ENCODE measurements around the gene LRCH1. TPM values are rescaled to one million over a fixed set of nuclear protein-coding genes. Genes with fewer than 3 reads are reported as not detected.

LRCH1 gene
- total and polyA plus RNA-seq, 11 donors, result 4.5 to 20.1 (median 12.5) TPM

GRCh38 chr13:46642254-46642653 is 89.3 kb downstream of the LRCH1 start:
- H3K27me3 ChIP-seq, result no peaks in the 10 kb centered on the region
- intact Hi-C loops (cut with DNase I), result loop anchor here in 2 of 10 donors (5.0 to 10.0 kb wide), 2 partner anchors 35 to 87 kb away; partner anchors contain the start of gene LRCH1 (in 1 of the 2)
- H3K9me3 ChIP-seq, result no peaks in the 10 kb centered on the region
- H3K27ac ChIP-seq, result peak overlapping the region; percentile 0 to 79 (median 60)
- TF ChIP-seq CTCF (IDR thresholded peaks at IDR 0.05) (no peak), POLR2A (IDR thresholded peaks at IDR 0.05) (no peak)
- DNase-seq (no peak), ATAC-seq (peak in 1 of 4 donors; percentile 19)
- H3K4me1 ChIP-seq, result peaks cover 12 to 85% (median 64%) of the 10 kb centered on the region in 12 donors
- peak overlapping the region in 3 of 12 donors; percentile 13 to 34 (median 22) for H3K4me3 ChIP-seq
- no peaks in the 10 kb centered on the region for H3K36me3 ChIP-seq
- WGBS, 4 donors, result 70 to 85% (median 73%) methylated on average over 4 of the region's 4 CpGs

GRCh38 chr13:46643165-46643777 is 90.3 kb downstream of the LRCH1 start:
- no peaks in the 10 kb centered on the region for H3K9me3 ChIP-seq
- no peak overlapping the region for H3K4me3 ChIP-seq
- TF ChIP-seq POLR2A (IDR thresholded peaks at IDR 0.05), result no peak
- no peak for TF ChIP-seq CTCF (IDR thresholded peaks at IDR 0.05)
- H3K27ac ChIP-seq, result peak overlapping the region in 11 of 12 donors; percentile 13 to 79 (median 60)
- DNase-seq (no peak), ATAC-seq (peak in 3 of 4 donors; percentile 32 to 56 (median 55))
- WGBS, 4 donors, result 48 to 68% (median 54%) methylated on average over 5 of the region's 5 CpGs
- H3K36me3 ChIP-seq, result no peaks in the 10 kb centered on the region
- peaks cover 12 to 92% (median 67%) of the 10 kb centered on the region in 12 donors for H3K4me1 ChIP-seq
- no peaks in the 10 kb centered on the region for H3K27me3 ChIP-seq
- intact Hi-C loops (cut with DNase I), result loop anchor here in 2 of 10 donors (5.0 to 10.0 kb wide), 2 partner anchors 36 to 88 kb away; partner anchors contain the start of gene LRCH1 (in 1 of the 2)

- Histone ChIP-seq H3K4me1 (peaks cover 9 to 89% (median 62%) of the 10 kb centered on the region in 12 donors), H3K9me3 (no peaks in the 10 kb centered on the region), H3K27ac (peak overlapping the region in 1 of 12 donors; percentile 23), H3K4me3 (no peak overlapping the region), H3K27me3 (no peaks in the 10 kb centered on the region), H3K36me3 (no peaks in the 10 kb centered on the region)
- DNase-seq (no peak), ATAC-seq (no peak)
- no peak for TF ChIP-seq CTCF (IDR thresholded peaks at IDR 0.05)
- TF ChIP-seq POLR2A (IDR thresholded peaks at IDR 0.05), result no peak
- intact Hi-C loops (cut with DNase I), result loop anchor here in 2 of 10 donors (5.0 to 10.0 kb wide), 2 partner anchors 38 to 90 kb away; partner anchors contain the start of gene LRCH1 (in 1 of the 2)
These were observed 91.8 kb downstream of the LRCH1 start for GRCh38 chr13:46644816-46645215.

- H3K27me3 ChIP-seq, result no peaks in the 10 kb centered on the region
- TF ChIP-seq CTCF (IDR thresholded peaks at IDR 0.05) (no peak), POLR2A (IDR thresholded peaks at IDR 0.05) (no peak)
- no peak overlapping the region for H3K4me3 ChIP-seq
- no peak for DNase-seq
- ATAC-seq, result no peak
- no peak overlapping the region for H3K27ac ChIP-seq
- intact Hi-C loops (cut with DNase I), result loop anchor here in 1 of 10 donors (10.0 kb wide), 1 partner anchor 93 kb away; the partner anchor contains the start of gene LRCH1
- H3K4me1 ChIP-seq, result peaks cover 0 to 64% (median 42%) of the 10 kb centered on the region in 12 donors
- 78 to 86% (median 81%) methylated on average over 7 of the region's 7 CpGs for WGBS, 4 donors
- no peaks in the 10 kb centered on the region for H3K9me3 ChIP-seq
- peaks cover 0 to under 1% (median 0%) of the 10 kb centered on the region in 9 donors for H3K36me3 ChIP-seq
These were observed 94.6 kb downstream of the LRCH1 start for GRCh38 chr13:46647512-46648065.
